HG03460 (cell line): ENCODE results near the gene SFMBT2.
"Not testable (repeated sequence)": the region's sequence is repeated elsewhere in the genome, so short reads cannot be mapped to it uniquely, and the experiment has no call there.

Experiments
- ATAC-seq: cut with Tn5 transposase; IDR thresholded peaks from one replicate; pipeline ENCODE4 v1.9.1; 2021; ENCODE audit not compliant: unreplicated experiment

SFMBT2 gene

GRCh38 chr10:7329219-7329618 lies 81.6 kb downstream of the SFMBT2 start:
- no peak for ATAC-seq

- ATAC-seq: no peak
These were observed 82.9 kb downstream of the SFMBT2 start for GRCh38 chr10:7327885-7328284.

- ATAC-seq: no peak
These were observed 88.2 kb downstream of the SFMBT2 start for GRCh38 chr10:7322623-7323022.

GRCh38 chr10:7320072-7320471 lies 90.8 kb downstream of the SFMBT2 start:
- ATAC-seq: no peak

GRCh38 chr10:7319632-7320031 lies 91.2 kb downstream of the SFMBT2 start:
- no peak for ATAC-seq

GRCh38 chr10:7318836-7319235 lies 92.0 kb downstream of the SFMBT2 start:
- no peak for ATAC-seq

GRCh38 chr10:7317786-7318446 lies 92.9 kb downstream of the SFMBT2 start:
- no peak for ATAC-seq

GRCh38 chr10:7316839-7317238 lies 94.0 kb downstream of the SFMBT2 start:
- ATAC-seq: no peak

GRCh38 chr10:7315906-7316305 lies 94.9 kb downstream of the SFMBT2 start:
- no peak for ATAC-seq

- no peak for ATAC-seq
These were observed 96.7 kb downstream of the SFMBT2 start for GRCh38 chr10:7314170-7314569.

GRCh38 chr10:7312488-7312857 lies 98.4 kb downstream of the SFMBT2 start:
- ATAC-seq: no peak

GRCh38 chr10:7311850-7312487 lies 98.9 kb downstream of the SFMBT2 start:
- ATAC-seq: not testable (repeated sequence)

- ATAC-seq: no peak
These were observed 99.5 kb downstream of the SFMBT2 start for GRCh38 chr10:7311218-7311849.

GRCh38 chr10:7310076-7310475 lies 100.8 kb downstream of the SFMBT2 start:
- no peak for ATAC-seq

- ATAC-seq: no peak
These were observed 102.0 kb downstream of the SFMBT2 start for GRCh38 chr10:7308826-7309225.

GRCh38 chr10:7306616-7307015 lies 104.2 kb downstream of the SFMBT2 start:
- ATAC-seq: no peak

GRCh38 chr10:7306147-7306546 lies 104.7 kb downstream of the SFMBT2 start:
- ATAC-seq: no peak

- no peak for ATAC-seq
These were observed 105.8 kb downstream of the SFMBT2 start for GRCh38 chr10:7305053-7305452.

- no peak for ATAC-seq
These were observed 106.7 kb downstream of the SFMBT2 start for GRCh38 chr10:7304110-7304509.

- ATAC-seq: no peak
These were observed 107.8 kb downstream of the SFMBT2 start for GRCh38 chr10:7302930-7303557.

GRCh38 chr10:7302392-7302906 lies 108.4 kb downstream of the SFMBT2 start:
- no peak for ATAC-seq
